GM12878 (cell line): Measurements from ENCODE around the gene LRRC51. TPM values are rescaled to one million over a fixed set of nuclear protein-coding genes. Genes with fewer than 3 reads are reported as not detected.

Source experiments
- ATAC-seq: fragments of 200-7000 bp; cut with Tn5 transposase; 3 replicates; pipeline ENCODE4 v1.9.1; 2020; ENCODE audit warnings: mild to moderate bottlenecking, moderate library complexity
- BruUV-seq: library from RNA; stranded (reverse); fragments of 400-500 nt; replicated peaks from 2 replicates; lab custom pipeline; 2021; lab: Mats Ljungman, UMichigan
- CTCF ChIA-PET: fragments of 300-600 bp; sonication (Branson Sonifier 250); formaldehyde crosslinking; extraction: SDS; loops from one replicate; lab custom pipeline; 2021; ENCODE audit warnings: inconsistent platforms; lab: Yijun Ruan, JAX
- POLR2A ChIA-PET: fragments of 350-600 bp; formaldehyde crosslinking; extraction: SDS; loops from one replicate; lab custom pipeline; 2021; ENCODE audit warnings: inconsistent platforms; lab: Charles Lee
- RAD21 ChIA-PET: fragments of 300-600 bp; sonication (Branson Sonifier 250); formaldehyde crosslinking; loops from one replicate; lab custom pipeline; 2023; ENCODE audit warnings: antibody characterized with exemption; ENCODE audit not compliant: unreplicated experiment; lab: Charles Lee
- SMC1A ChIA-PET: fragments of 300-600 bp; sonication (Branson Sonifier 250); formaldehyde crosslinking; loops from one replicate; lab custom pipeline; 2023; ENCODE audit not compliant: unreplicated experiment, uncharacterized antibody; lab: Charles Lee
- DNase-seq: peaks from one replicate; pipeline ENCODE4 v3.0.0-alpha.2; 2011; ENCODE audit warnings: low read depth, low spot score
- FAIRE-seq: peaks from 3 replicates; lab custom pipeline; 2011; peaks lifted over from hg19 to GRCh38; lab: Jason Lieb, UNC
- H2AFZ ChIP-seq: 2 replicates; pipeline ENCODE4 v1.6.0; 2011; ENCODE audit warnings: low read depth, low read length, control low read depth; ENCODE audit not compliant: control insufficient read depth
- H3K27ac ChIP-seq: 2 replicates; pipeline ENCODE4 v1.5.1; 2011; ENCODE audit warnings: control low read depth; ENCODE audit not compliant: control insufficient read depth, insufficient read depth
- H3K27me3 ChIP-seq, 2 experiments: replicated peaks in 1 of 2; 2 replicates each; pipeline versions ENCODE4 v1.6.0 to v1.6.1; 2011; ENCODE audit warnings: low read length in 1 of 2; ENCODE audit not compliant: control insufficient read depth in 2 of 2, insufficient read depth in 2 of 2
- H3K36me3 ChIP-seq, 2 experiments: 2 replicates each; pipeline ENCODE4 v1.5.1; 2011; ENCODE audit warnings: low read length in 1 of 2; ENCODE audit not compliant: control insufficient read depth in 2 of 2, insufficient read depth in 2 of 2
- H3K4me1 ChIP-seq: 2 replicates; pipeline ENCODE4 v1.6.1; 2011; ENCODE audit warnings: mild to moderate bottlenecking, low read length, moderate library complexity, mixed read lengths; ENCODE audit not compliant: control insufficient read depth, insufficient read depth
- H3K4me2 ChIP-seq: 2 replicates; pipeline ENCODE4 v1.6.0; 2011; ENCODE audit warnings: control low read depth; ENCODE audit not compliant: control insufficient read depth, insufficient read depth
- H3K4me3 ChIP-seq: fragments of 200-600 bp; sonication (generic); 2 replicates; pipeline ENCODE4 v1.5.1; 2016
- H3K79me2 ChIP-seq: 2 replicates; pipeline ENCODE4 v1.6.0; 2011; ENCODE audit warnings: low read length; ENCODE audit not compliant: control insufficient read depth, insufficient read depth
- H3K9ac ChIP-seq: 2 replicates; pipeline ENCODE4 v1.8.0; 2011; ENCODE audit warnings: low read length, control low read depth, mixed read lengths; ENCODE audit not compliant: control insufficient read depth, insufficient read depth
- H3K9me3 ChIP-seq: replicated peaks from 3 replicates; pipeline ENCODE4 v1.5.1; 2011; ENCODE audit warnings: mild to moderate bottlenecking, low read length; ENCODE audit not compliant: control insufficient read depth, insufficient read depth
- H4K20me1 ChIP-seq: 2 replicates; pipeline ENCODE4 v1.6.0; 2011; ENCODE audit not compliant: control insufficient read depth, insufficient read depth
- CHD4 ChIP-seq: fragments of 200-600 bp; sonication (generic); IDR thresholded peaks from 2 replicates; pipeline ENCODE4 v1.6.1; 2016; ENCODE audit warnings: mild to moderate bottlenecking
- CUX1 ChIP-seq: IDR thresholded peaks from 2 replicates; pipeline ENCODE4 v1.6.1; 2012; ENCODE audit warnings: improper control_type of control experiment, low read depth, low read length; ENCODE audit not compliant: insufficient replicate concordance
- EED ChIP-seq: sonication (generic); IDR thresholded peaks from 2 replicates; pipeline ENCODE4 v1.6.1; 2016; ENCODE audit warnings: antibody characterized with exemption, low read depth
- IKZF1 ChIP-seq: fragments of 450-650 bp; conservative IDR thresholded peaks from 2 replicates; pipeline ENCODE4 v1.6.1; 2017; ENCODE audit warnings: antibody characterized with exemption, mild to moderate bottlenecking
- KLF5 ChIP-seq: fragments of 450-650 bp; IDR thresholded peaks from 2 replicates; pipeline ENCODE4 v1.6.1; 2014; ENCODE audit warnings: mild to moderate bottlenecking; ENCODE audit not compliant: partially characterized antibody
- MTA2 ChIP-seq: fragments of 450-650 bp; IDR thresholded peaks from 2 replicates; pipeline ENCODE4 v1.6.1; 2016; ENCODE audit warnings: low read depth, mild to moderate bottlenecking, moderate library complexity
- NFYB ChIP-seq: IDR thresholded peaks from 2 replicates; pipeline ENCODE4 v1.6.1; 2011; ENCODE audit warnings: low read depth, mild to moderate bottlenecking, low read length, improper control_type of control experiment, moderate library complexity; ENCODE audit not compliant: insufficient read depth
- NR2C1 ChIP-seq: fragments of 450-650 bp; IDR thresholded peaks from 2 replicates; pipeline ENCODE4 v1.6.1; 2017; ENCODE audit warnings: antibody characterized with exemption, mild to moderate bottlenecking, moderate library complexity
- NR2F1 ChIP-seq: fragments of 450-650 bp; conservative IDR thresholded peaks from 2 replicates; pipeline ENCODE4 v1.6.1; 2017; ENCODE audit warnings: mild to moderate bottlenecking
- RUNX3 ChIP-seq: IDR thresholded peaks from 2 replicates; pipeline ENCODE4 v1.6.1; 2012; ENCODE audit warnings: low read length, inconsistent platforms
- SPI1 ChIP-seq: IDR thresholded peaks from 2 replicates; pipeline ENCODE4 v1.6.1; 2011; ENCODE audit warnings: low read depth, mild to moderate bottlenecking, low read length, moderate library complexity, borderline replicate concordance; ENCODE audit not compliant: insufficient read depth
- ZNF207 ChIP-seq: fragments of 450-650 bp; IDR thresholded peaks from 2 replicates; pipeline ENCODE4 v1.6.1; 2014; ENCODE audit warnings: antibody characterized with exemption, mild to moderate bottlenecking, borderline replicate concordance
- ZNF687 ChIP-seq: fragments of 450-650 bp; IDR thresholded peaks from 2 replicates; pipeline ENCODE4 v1.6.1; 2017; ENCODE audit warnings: mild to moderate bottlenecking, moderate library complexity
- WGBS: methylation state at CpG from one replicate; pipeline ENCODE4 v1.1.6; 2016; ENCODE audit warnings: low lambda C conversion rate; ENCODE audit not compliant: insufficient replicate concordance, insufficient coverage; ENCODE audit errors: missing lambda C conversion rate; 5-methylcytosine and 5-hydroxymethylcytosine counted together
- in situ Hi-C: fragments of 300-500 bp; cut with MboI; formaldehyde crosslinking; loops from 9 replicates; pipeline ENCODE4 v1.14.3; 2018; ENCODE audit warnings: mixed read lengths
- intact Hi-C: fragments of 100-400 bp; cut with micrococcal nuclease; formaldehyde crosslinking; loops from one replicate; pipeline ENCODE4 v1.14.2; 2022; ENCODE audit not compliant: unreplicated experiment
- polyA plus RNA-seq, 11 experiments: library from polyadenylated mRNA; depleted of rRNA in 4 of 11; unstranded in 6 of 11; stranded (reverse) in 5 of 11; fragments of >200 nt; fragmentation: Nextera tagmentation in 4 of 11; fragmentation: Illumina TruSeq in 1 of 11; extraction: Ambion mirVana in 4 of 11; extraction: Trizol in 1 of 11; gene quantifications; 1 replicate in 1 of 11; 2 replicates in 10 of 11; pipeline versions ENCODE4 v1.2.1 to v1.2.3, GENCODE V29; 2011 to 2016; ENCODE audit warnings: inconsistent platforms in 2 of 11, missing spikeins in 2 of 11, low read depth in 1 of 11
- total RNA-seq, 4 experiments: library from RNA; depleted of rRNA in 3 of 4; stranded (reverse); fragments of >200 nt in 3 of 4; fragmentation: Illumina TruSeq in 1 of 4; extraction: Trizol in 1 of 4; gene quantifications; 2 replicates each; pipeline versions ENCODE4 v1.2.1 to v1.2.3, GENCODE V29; 2013 to 2021

The LRRC51 gene
- total and polyA plus RNA-seq, 10 of the 15 experiments (the other 5 are each of a cell fraction or from before 2014, with no cell fraction given) = 2.6 to 8.6 (median 5.4) TPM

- peaks cover 59% of the 10 kb centered on the region for H3K79me2 ChIP-seq
- intact Hi-C loops = no loop called here
- H4K20me1 ChIP-seq = no peaks in the 10 kb centered on the region
- RAD21 ChIA-PET = interaction anchor here (1.4 to 7.8 kb wide), 4 partner anchors 21 to 361 kb away, joined by 3 to 46 read pairs (median 6); no protein-coding TSS in a partner anchor
- no peaks in the 10 kb centered on the region for H3K9me3 ChIP-seq
- FAIRE-seq (peak; percentile 52), DNase-seq (no peak), ATAC-seq (peak; percentile 92)
- SMC1A ChIA-PET = interaction anchor here (1.8 to 8.0 kb wide), 6 partner anchors 8 to 39 kb away, joined by 6 to 48 read pairs (median 13); no protein-coding TSS in a partner anchor
- H2AFZ ChIP-seq = peak overlapping the region; percentile 20
- BruUV-seq = no TSS peak
- no peaks in the 10 kb centered on the region for H3K27me3 ChIP-seq
- in situ Hi-C loops = no loop called here
- H3K4me3 ChIP-seq = peak overlapping the region; percentile 59; the same call in 1 of the 2 replicates
- 13% methylated on average over 2 of the region's 2 CpGs for WGBS
- H3K27ac ChIP-seq = peak overlapping the region; percentile 63
- H3K36me3 ChIP-seq = no peaks in the 10 kb centered on the region; a peak in 2 of 4 replicates
- CTCF ChIA-PET = interaction anchor here (1.0 to 2.9 kb wide), 7 partner anchors 9 to 84 kb away, joined by 3 to 16 read pairs (median 3); no protein-coding TSS in a partner anchor
- POLR2A ChIA-PET = interaction anchor here (0.5 to 2.2 kb wide), 9 partner anchors 8 to 49 kb away, joined by 3 to 9 read pairs (median 5); no protein-coding TSS in a partner anchor
- H3K4me1 ChIP-seq = peaks cover 27% of the 10 kb centered on the region
- H3K4me2 ChIP-seq = peak overlapping the region; percentile 56
- peak overlapping the region; percentile 41 for H3K9ac ChIP-seq
- TF ChIP-seq NR2C1 (no peak), CHD4 (no peak), NR2F1 (peak; percentile 63; the same call in 1 of the 2 replicates), ZNF687 (peak; percentile 71), EED (peak; percentile 33; the same call in 1 of the 2 replicates), RUNX3 (peak; percentile 41), NFYB (peak; percentile 40; the same call in 1 of the 2 replicates), CUX1 (no peak), MTA2 (no peak), ZNF207 (no peak), KLF5 (no peak), IKZF1 (no peak), SPI1 (no peak)
Observed at GRCh38 chr11:72069787-72070251, 10.8 kb upstream of the LRRC51 start.
